Measurements from ENCODE around the gene SETBP1.

The SETBP1 gene

GRCh38 chr18:44871771-44872170 lies 191.1 kb downstream of the SETBP1 start:
- DNase-seq (ENCODE audit: low spot score): no peak

- no peak for DNase-seq (ENCODE audit: low spot score)
Measured at GRCh38 chr18:44876024-44876423, 195.3 kb downstream of the SETBP1 start.

- DNase-seq (ENCODE audit: low spot score): no peak
Measured at GRCh38 chr18:44876755-44877154, 196.1 kb downstream of the SETBP1 start.

- no peak for DNase-seq (ENCODE audit: low spot score)
Measured at GRCh38 chr18:44878335-44878734, 197.6 kb downstream of the SETBP1 start.

- DNase-seq (ENCODE audit: low spot score): no peak
Measured at GRCh38 chr18:44880170-44880569, 199.5 kb downstream of the SETBP1 start.

- DNase-seq (ENCODE audit: low spot score): no peak
Measured at GRCh38 chr18:44881461-44882162, 200.9 kb downstream of the SETBP1 start.

GRCh38 chr18:44882163-44882868 lies 201.6 kb downstream of the SETBP1 start:
- DNase-seq (ENCODE audit: low spot score): no peak

- DNase-seq (ENCODE audit: low spot score): no peak
Measured at GRCh38 chr18:44883671-44884070, 203.0 kb downstream of the SETBP1 start.

- DNase-seq (ENCODE audit: low spot score): no peak
Measured at GRCh38 chr18:44884431-44884830, 203.7 kb downstream of the SETBP1 start.

GRCh38 chr18:44885507-44885906 lies 204.8 kb downstream of the SETBP1 start:
- DNase-seq (ENCODE audit: low spot score): no peak

- DNase-seq (ENCODE audit: low spot score): no peak
Measured at GRCh38 chr18:44887227-44887631, 206.5 kb downstream of the SETBP1 start.

GRCh38 chr18:44889111-44889510 lies 208.4 kb downstream of the SETBP1 start:
- no peak for DNase-seq (ENCODE audit: low spot score)

- DNase-seq (ENCODE audit: low spot score): no peak
Measured at GRCh38 chr18:44893045-44893706, 212.5 kb downstream of the SETBP1 start.

GRCh38 chr18:44893966-44894365 lies 213.3 kb downstream of the SETBP1 start:
- no peak for DNase-seq (ENCODE audit: low spot score)

GRCh38 chr18:44895176-44895798 lies 214.6 kb downstream of the SETBP1 start:
- no peak for DNase-seq (ENCODE audit: low spot score)

- DNase-seq (ENCODE audit: low spot score): no peak
Measured at GRCh38 chr18:44896846-44897245, 216.2 kb downstream of the SETBP1 start.

- DNase-seq (ENCODE audit: low spot score): no peak
Measured at GRCh38 chr18:44897411-44897810, 216.7 kb downstream of the SETBP1 start.

GRCh38 chr18:44897816-44898215 lies 217.1 kb downstream of the SETBP1 start:
- DNase-seq (ENCODE audit: low spot score): no peak

GRCh38 chr18:44898498-44898897 lies 217.8 kb downstream of the SETBP1 start:
- DNase-seq (ENCODE audit: low spot score): no peak

- DNase-seq (ENCODE audit: low spot score): no peak
Measured at GRCh38 chr18:44899832-44900231, 219.1 kb downstream of the SETBP1 start.

GRCh38 chr18:44900627-44901026 lies 219.9 kb downstream of the SETBP1 start:
- DNase-seq (ENCODE audit: low spot score): no peak

GRCh38 chr18:44901283-44901682 lies 220.6 kb downstream of the SETBP1 start:
- DNase-seq (ENCODE audit: low spot score): no peak

GRCh38 chr18:44903327-44903726 lies 222.6 kb downstream of the SETBP1 start:
- no peak for DNase-seq (ENCODE audit: low spot score)

Measured in CD4-positive, alpha-beta T cell treated with Interleukin-6 at 100 ng/mL for 8 hours (primary cell).